Hair follicle dermal papilla cell (primary cell): ENCODE data around the gene CRACR2B. TPM values are rescaled to one million over a fixed set of nuclear protein-coding genes. Genes with fewer than 3 reads are reported as not detected.

Source experiments
- small RNA-seq: library from RNA; depleted of rRNA; stranded (forward); fragments of <200 nt; gene quantifications from one replicate; pipeline ENCODE3, GENCODE V24; 2012
- total RNA-seq: library from RNA; depleted of rRNA; stranded (reverse); fragments of >200 nt; gene quantifications from 2 replicates; pipeline ENCODE4 v1.2.3, GENCODE V29; 2012

Gene CRACR2B
- 0.32 and 0.85 TPM in 2 replicates for total RNA-seq

DNA sequence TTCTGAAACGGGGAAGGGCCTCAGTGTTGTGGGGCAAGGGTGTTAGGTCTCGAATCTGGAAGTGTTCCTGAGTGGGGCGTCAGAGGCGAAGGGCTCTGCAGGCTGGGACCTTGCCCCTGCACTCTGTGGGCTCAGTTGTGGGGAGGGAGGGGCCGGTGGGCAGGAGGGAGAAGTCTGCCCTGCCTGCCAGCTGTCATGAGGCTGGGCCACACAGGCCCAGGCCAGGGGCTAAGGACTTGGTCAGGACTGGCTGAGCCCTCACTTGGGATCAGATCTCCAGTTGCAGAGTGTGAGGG lies at the start of gene CRACR2B:
CRACR2B (plus strand) TSS at position 23 of the 296 bp plus-strand sequence. CDS start 689 bp downstream, outside the sequence.

DNA sequence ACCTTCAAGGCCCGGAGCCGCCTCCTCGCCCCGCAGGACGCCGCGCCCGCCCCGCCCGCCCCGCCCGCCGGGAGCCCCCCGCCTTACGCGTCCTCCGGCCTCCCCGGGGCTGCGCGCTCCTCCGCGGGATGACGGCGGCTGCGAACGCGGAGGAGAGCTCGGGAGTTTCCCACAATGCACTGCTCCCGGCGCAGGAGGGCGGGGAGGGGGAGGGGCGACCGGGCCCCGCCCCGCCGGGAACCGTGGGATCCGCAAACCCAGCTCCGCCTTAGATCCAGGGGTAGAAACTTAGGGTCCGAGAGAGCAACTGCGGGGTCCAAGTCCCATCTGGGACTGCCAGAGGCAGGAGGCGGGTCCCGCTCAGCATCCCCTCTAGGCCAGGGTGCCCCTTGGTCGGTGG lies 37.8 kb upstream of the CRACR2B start, which contains the start of gene CEND1:
CEND1 (minus strand) TSS at position 148 of the 400 bp plus-strand sequence. CDS start 1,514 bp downstream, outside the sequence.

DNA sequence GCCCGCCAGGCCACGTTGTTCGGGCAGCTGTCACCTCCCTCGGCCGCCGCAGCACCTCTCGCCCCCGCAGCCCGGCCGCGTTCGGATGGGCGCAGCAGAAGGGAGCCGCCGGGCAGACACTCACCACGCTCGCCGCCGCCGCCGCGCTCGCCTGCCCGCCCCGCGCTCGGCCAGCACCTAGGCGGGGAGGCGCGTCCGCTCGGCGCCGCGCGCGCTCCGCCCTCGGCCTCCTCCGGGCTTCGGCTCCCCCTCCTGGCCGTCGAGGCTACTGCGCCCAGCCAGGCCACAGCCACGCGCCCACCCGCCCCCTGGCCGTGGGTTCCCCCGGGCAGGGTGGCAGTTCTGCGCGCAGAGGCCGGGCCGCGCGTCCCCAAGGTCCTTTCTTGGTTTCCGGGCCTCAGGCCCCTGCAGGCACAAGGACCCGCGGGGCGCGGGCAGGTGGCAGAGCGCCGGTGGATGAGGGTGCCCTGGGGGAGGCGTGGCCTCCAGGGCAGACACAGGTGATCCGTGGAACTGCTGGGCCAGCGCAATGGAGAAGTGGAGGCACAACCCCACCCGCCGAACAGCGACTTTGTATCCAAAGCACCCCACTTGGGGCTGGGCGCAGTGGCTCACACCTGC lies 29.5 kb upstream of the CRACR2B start, which contains the start of gene SLC25A22:
SLC25A22 (minus strand) TSS at position 189 of the 621 bp plus-strand sequence. CDS start 3,275 bp downstream, outside the sequence.

GRCh38 chr11:809287-810039 lies 18.3 kb upstream of the CRACR2B start, which contains the start of gene RPLP2:
TSS of gene RPLP2 (plus strand) at chr11:809967. CDS start at chr11:810235, 268 bp downstream.

DNA sequence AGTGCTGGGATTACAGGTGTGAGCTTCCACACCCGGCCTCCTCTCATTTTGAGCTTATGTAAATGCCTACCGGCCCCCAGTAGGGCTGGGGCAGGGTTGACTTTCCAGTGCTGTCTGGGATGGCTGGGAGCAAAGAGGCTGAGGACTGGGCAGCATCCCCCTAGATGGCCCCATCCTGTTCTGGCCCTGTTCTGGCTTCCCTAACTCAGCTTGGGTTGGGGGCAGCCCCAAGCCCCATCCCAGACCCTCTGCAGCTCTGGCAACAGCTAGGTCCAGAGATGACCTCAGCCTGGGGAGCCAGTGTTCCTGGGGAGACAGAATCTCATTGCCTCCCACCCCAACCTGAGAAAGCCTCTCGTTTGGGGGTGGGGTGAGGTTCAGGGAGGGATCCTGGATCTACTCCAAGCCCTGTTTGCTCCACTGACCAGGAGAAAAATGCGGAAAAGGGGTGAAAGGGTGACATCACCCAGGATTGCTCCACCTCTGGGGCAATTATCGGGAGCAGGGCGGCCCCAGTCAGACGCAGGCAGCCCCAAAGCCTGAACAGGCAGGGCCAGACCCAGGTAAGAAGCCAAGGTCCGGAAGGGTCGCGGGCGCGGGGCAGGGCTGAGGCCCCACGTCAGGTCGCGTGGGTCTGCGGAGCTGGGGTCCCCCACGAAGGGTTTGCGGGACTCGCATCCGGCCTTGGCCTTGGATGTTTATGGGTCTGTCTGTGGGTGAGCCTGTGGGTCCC lies 9.2 kb upstream of the CRACR2B start, which contains the start of gene PNPLA2:
PNPLA2 (plus strand) TSS at position 519 of the 733 bp plus-strand sequence. CDS start 805 bp downstream, outside the sequence.

DNA sequence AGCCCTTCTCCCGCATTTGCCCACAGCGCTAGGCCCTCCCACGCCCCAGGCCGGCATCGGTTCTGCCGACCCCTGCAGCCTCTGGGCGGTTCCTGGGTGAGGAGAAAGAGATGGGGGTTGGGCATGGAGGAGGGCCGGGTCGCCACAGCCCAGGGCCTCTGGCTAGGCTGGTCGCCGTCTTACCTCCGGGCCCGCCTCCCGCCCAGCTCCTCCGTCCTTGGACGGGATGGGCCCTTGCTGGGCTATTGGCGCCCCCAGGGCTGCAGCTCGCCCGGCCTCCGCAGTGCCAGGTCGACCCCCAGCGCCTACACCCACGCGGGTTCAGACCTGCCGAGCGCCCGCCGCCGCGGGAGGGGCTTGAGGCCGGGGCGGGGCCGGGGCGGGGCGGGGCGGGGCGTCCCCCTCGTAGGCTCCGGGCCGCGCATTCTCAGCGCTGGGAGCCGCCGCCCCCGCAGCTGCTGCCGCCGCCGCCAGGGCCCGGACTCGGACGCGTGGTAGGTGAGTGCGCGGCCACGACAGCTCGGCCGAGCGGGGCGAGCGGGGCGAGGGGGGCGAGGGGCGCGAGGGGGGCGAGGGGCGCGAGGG lies 4.9 kb downstream of the CRACR2B start, which contains the start of gene CD151:
CD151 (plus strand) TSS at position 424 of the 585 bp plus-strand sequence. CDS start 3,118 bp downstream, outside the sequence.

GRCh38 chr11:842370-843002 lies 14.8 kb downstream of the CRACR2B start, which contains the start of the genes POLR2L and TSPAN4:
TSS of gene POLR2L (minus strand) at chr11:842529. CDS start at chr11:842508, 21 bp downstream.
TSS of gene TSPAN4 (plus strand) at chr11:842852. CDS start at chr11:850305, 7,453 bp downstream.

Small RNAs within 50 kb of the gene (small RNA-seq; reads per million reads assigned to genes)
- gene SNORA52 = not detected

Other genes starting within 250 kb of the CRACR2B start
- 10.6 and 18.5 TPM in 2 replicates for gene IRF7, start 212.0 kb upstream of the CRACR2B start, total RNA-seq
- gene CDHR5, start 203.0 kb upstream of the CRACR2B start, total RNA-seq = not detected in 2 replicates
- not detected in 2 replicates for gene SCT, start 200.7 kb upstream of the CRACR2B start, total RNA-seq
- 0.12 and 0.32 TPM in 2 replicates for gene DRD4, start 190.7 kb upstream of the CRACR2B start, total RNA-seq
- gene DEAF1, start 132.7 kb upstream of the CRACR2B start, total RNA-seq = 37.0 and 40.8 TPM in 2 replicates
- gene TMEM80, start 132.1 kb upstream of the CRACR2B start, total RNA-seq = 8.9 and 17.2 TPM in 2 replicates
- gene EPS8L2, start 121.7 kb upstream of the CRACR2B start, total RNA-seq = 19.3 and 31.7 TPM in 2 replicates
- 92.8 and 94.2 TPM in 2 replicates for gene TALDO1, start 80.5 kb upstream of the CRACR2B start, total RNA-seq
- 48.3 and 49.3 TPM in 2 replicates for gene GATD1, start 50.4 kb upstream of the CRACR2B start, total RNA-seq
- gene CEND1, start 37.8 kb upstream of the CRACR2B start, total RNA-seq = 0.97 and 1.9 TPM in 2 replicates
- gene SLC25A22, start 29.6 kb upstream of the CRACR2B start, total RNA-seq = 14.2 and 17.4 TPM in 2 replicates
- gene PIDD1, start 22.7 kb upstream of the CRACR2B start, total RNA-seq = 4.4 and 5.6 TPM in 2 replicates
- 47.4 and 134 TPM in 2 replicates for gene RPLP2, start 18.0 kb upstream of the CRACR2B start, total RNA-seq
- gene PNPLA2, start 9.0 kb upstream of the CRACR2B start, total RNA-seq = 29.4 and 33.1 TPM in 2 replicates
- gene CD151, start 5.0 kb downstream of the CRACR2B start, total RNA-seq = 283 and 456 TPM in 2 replicates
- gene POLR2L, start 14.6 kb downstream of the CRACR2B start, total RNA-seq = 67.7 and 69.6 TPM in 2 replicates
- gene TSPAN4, start 14.9 kb downstream of the CRACR2B start, total RNA-seq = 129 and 138 TPM in 2 replicates
- gene CHID1, start 82.9 kb downstream of the CRACR2B start, total RNA-seq = 63.4 and 63.6 TPM in 2 replicates
- gene AP2A2, start 98.0 kb downstream of the CRACR2B start, total RNA-seq = 50.4 and 60.7 TPM in 2 replicates
- not detected in 2 replicates for gene MUC6, start 208.8 kb downstream of the CRACR2B start, total RNA-seq
- not detected in 2 replicates for gene MUC2, start 247.0 kb downstream of the CRACR2B start, total RNA-seq